GM21717 (cell line): ENCODE data around the gene SLC39A9.

Experiments
- ATAC-seq: cut with Tn5 transposase; IDR thresholded peaks from one replicate; pipeline ENCODE4 v1.9.1; 2021; ENCODE audit warnings: mild to moderate bottlenecking, moderate library complexity; ENCODE audit not compliant: unreplicated experiment

SLC39A9 gene, protein sequence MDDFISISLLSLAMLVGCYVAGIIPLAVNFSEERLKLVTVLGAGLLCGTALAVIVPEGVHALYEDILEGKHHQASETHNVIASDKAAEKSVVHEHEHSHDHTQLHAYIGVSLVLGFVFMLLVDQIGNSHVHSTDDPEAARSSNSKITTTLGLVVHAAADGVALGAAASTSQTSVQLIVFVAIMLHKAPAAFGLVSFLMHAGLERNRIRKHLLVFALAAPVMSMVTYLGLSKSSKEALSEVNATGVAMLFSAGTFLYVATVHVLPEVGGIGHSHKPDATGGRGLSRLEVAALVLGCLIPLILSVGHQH

DNA sequence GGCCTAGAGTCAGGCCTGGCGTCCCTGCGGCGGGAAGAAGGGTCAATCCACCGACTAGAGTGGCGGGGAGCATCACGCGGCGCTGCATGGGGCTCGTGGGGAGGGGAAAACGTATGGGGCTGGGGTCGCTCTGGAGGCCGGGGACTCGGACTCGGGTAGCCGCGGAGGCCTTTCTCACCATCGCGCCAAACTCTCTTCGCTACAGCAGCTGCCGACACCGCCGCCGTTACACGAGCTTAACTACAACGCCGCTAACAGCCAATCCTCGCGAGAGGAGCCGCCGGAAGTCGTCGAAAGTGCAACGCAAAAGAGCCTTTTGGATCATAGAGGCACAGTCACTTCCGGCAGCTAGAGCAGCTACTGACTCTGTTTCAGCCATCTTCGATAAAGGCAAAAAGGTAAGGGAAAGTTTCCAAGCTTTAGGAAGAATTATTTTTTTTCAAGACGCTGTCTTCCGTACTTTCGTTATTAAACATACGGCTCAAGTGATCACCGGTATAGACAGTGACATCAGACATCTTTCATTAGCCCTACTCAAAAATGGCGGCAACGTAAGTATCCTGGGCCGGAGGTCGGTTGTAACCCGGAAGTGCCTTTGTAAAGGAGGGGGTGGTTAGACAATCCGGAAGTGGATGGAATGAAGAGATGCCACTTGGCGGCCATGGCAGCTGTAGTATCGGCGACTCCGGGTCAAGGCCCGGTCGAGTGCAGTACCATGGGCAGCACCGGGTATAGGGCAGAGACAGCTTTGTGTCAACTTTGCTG, at the start of gene SLC39A9, which contains the start of gene ERH:
Gene SLC39A9 (plus strand): TSS at position 640 of the 765 bp plus-strand sequence. CDS start 678 bp downstream, outside the sequence.
Gene ERH (minus strand): TSS at position 247 of the 765 bp plus-strand sequence. CDS start 66 bp downstream, at position 181.
- ATAC-seq: peak; percentile 83

DNA sequence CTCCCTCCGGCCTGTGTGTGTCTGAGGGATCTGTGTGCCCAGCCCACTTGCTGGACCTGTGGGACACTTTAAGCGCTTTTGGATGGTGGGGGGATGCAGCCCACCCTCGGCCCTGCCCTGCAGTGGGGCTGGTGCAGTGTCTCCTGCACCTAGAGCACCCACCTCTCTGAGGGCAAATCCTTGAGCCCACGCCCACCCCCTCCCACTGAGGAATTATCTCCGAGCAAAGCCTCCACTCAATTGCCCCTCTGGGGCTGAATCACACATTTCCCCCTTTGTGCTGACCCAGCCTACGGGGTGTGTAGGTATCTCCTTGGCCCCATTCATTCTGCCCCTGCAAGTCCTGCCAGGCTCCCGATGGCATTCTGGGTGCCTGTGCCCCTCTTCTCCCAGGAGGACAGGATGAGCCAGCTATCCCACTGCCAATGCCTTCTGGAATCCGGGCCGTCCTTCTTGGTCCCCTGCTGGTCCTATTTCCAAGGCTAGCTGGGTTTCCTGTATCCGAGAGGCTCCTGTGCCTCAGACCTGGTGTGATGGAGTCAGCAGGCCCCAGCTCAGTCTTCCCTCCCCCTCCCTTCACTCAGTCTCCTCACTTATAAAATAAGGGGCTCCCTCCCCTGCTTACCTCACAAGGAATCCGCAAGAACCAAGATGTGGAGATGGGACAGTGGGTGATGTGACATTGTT, 49.3 kb upstream of the SLC39A9 start:
- ATAC-seq: no peak

DNA sequence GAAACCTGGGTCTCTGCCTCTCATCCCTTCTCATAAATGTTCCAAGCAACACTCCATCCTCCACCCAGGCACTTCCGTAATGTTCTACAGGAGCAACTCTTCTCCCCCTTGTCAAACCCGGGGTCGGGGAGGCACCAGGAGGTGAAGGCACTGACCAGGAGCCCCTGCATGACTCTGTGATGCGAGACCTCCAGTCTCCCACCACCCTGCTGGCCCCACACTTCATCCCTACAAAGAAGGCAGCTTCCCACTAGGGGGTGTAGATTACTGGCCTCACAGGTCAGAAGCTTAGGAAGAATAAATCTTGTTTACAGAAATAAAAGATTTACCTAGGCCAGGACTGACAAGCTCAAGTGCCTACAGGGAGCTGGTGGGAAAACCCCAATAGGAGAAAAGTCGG, 47.6 kb upstream of the SLC39A9 start:
- no peak for ATAC-seq

DNA sequence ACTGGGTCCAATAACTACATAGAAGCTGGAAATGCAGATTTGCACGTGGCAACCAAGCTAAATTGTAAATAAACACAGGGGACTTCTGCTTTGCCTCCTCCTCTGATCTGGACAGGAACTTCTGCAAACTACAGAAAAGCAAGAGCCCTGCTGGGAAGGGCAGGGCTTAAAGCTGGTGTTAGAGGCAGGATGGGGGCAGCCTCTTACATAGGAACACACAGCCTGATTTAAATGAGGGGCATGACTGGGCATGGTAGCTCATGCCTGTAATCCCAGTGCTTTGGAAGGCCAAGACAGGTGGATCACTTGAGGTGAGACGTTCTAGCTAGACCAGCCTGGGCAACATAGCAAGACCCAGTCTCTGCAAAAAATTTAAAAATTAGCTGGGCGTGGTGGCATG, 47.1 kb upstream of the SLC39A9 start:
- no peak for ATAC-seq

- ATAC-seq: no peak
Measured at GRCh38 chr14:69351911-69352310, 46.6 kb upstream of the SLC39A9 start.

DNA sequence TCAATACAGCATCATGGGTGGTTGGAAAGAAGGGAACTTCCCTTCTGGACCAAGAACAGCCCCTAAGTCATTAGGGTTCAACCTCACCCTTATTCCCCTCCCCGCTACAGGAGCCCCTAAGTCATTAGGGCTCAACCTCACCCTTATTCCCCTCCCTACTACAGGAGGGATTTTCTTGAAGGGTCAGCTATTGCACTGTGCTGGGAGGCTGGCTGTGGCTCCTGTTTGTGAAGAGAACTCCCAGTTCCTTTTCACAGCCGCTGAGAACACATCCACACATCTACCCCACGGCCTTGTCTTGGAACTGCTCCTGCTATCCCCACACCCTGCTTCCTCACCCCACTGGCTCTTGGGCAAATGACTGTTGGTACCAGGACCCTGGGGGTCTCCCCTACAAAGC, 45.3 kb upstream of the SLC39A9 start:
- no peak for ATAC-seq

GRCh38 chr14:69354383-69355153, 43.9 kb upstream of the SLC39A9 start:
- ATAC-seq: peak; percentile 82

DNA sequence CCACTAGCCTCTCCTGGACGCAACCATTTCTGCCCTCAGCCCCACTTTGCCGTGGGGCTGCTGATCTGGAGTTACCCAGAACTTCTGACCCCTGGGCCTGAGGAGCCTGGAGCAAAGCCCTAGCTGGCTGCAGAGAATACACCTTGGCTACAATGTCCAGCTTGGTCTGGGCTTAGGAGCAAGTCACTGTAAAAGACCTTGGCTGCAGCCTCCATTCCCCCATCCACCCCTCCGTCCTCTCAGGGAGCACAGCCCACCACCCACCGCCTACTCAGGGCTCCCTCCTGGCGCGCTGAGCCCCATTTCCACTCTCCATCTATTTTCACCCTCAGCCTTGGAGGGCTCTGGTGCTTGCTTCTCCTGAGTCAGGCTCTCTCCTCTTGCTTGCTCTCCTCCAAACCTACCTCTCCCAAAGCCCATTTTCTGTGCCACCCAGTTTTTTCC, 43.3 kb upstream of the SLC39A9 start:
- no peak for ATAC-seq

GRCh38 chr14:69355607-69356281, 42.7 kb upstream of the SLC39A9 start:
- ATAC-seq: no peak

GRCh38 chr14:69356903-69357543, 41.5 kb upstream of the SLC39A9 start:
- ATAC-seq: no peak

GRCh38 chr14:69357544-69358200, 40.8 kb upstream of the SLC39A9 start:
- ATAC-seq: no peak

DNA sequence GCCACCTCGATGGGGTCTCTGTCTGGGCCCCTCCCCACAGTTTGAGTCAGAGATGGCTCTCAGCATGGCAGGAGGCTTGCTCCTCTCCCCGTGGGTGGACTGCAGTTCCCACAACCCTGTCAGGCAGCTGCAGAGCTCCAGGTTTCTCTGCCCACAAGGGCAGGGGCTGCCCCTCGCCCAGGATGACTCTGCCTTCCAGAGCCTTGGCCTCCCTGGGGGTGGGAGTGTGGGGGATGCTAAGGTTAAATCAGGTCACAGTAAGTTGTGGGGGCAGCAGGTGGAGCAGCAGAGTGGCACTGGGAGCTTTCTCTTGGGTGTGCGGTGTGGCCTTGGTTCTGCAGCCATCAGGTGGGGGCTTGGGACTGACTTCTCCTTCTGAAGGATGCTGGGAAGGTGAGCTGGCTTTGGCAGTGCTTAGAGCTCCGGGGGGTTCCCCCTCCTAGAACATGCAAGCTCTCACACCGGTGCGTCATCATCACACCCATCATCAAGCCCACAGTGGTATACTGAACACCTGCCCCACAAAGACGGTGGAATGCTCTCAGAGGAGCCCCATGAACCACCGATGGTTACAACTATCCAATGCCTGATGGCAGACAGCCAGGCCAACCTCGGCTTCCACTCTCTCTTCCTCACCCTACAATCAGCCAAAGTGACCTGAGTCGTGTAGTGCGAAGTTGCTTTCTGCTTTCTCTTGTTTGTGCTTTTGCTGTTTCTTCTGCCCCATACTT, 40.1 kb upstream of the SLC39A9 start:
- ATAC-seq: no peak

DNA sequence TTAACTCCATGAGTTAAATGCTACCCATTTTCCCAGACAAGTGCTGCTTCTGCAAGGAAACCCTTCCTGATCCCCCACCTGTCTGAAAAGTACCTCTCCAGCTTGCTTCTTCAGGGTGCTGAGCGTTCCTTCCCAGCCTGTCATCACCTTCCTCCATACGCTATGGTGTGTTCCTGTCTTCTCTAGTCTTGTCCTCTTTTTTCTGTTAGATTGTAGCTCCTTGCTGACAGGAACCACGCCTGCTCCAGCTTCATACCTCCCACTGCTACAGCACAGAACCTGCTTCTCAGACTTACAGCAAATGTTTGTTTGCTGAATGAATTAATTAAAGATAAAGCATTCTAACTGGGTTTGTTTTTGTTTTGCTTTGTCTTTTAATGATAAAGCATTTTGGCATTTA, 39.5 kb upstream of the SLC39A9 start:
- no peak for ATAC-seq

DNA sequence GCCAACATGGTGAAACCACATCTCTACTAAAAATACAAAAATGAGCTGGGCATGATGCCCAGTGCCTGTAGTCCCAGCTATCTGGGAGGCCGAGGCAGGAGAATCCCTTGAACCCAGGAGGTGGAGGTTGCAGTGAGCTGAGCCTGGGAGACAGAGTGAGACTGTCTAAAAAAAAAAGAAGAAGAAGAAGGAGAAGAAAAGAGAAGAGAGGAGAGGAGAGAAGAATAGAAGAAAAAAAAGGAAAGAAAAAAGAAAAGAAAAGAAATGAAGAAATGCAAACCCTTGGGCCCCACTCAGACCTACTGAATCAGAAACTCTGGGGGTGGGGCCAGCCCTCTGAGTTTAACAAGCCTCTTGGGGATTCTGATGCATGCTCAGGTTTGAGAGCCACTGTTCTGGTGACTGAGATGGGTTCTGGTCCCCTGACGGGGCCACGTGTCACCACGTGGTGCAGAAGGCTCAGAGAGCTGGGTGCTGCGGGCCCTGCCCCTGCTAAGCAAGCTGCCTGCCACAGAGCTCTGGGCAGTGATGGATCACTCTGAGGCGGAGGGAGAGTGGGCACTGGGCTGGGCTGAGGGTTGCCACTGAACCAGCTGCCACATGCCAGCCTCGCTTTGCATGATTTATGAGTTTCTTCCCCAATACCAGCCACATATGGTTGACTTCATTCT, 37.9 kb upstream of the SLC39A9 start:
- ATAC-seq: no peak

- no peak for ATAC-seq
Measured at GRCh38 chr14:69363055-69363454, 35.4 kb upstream of the SLC39A9 start.

DNA sequence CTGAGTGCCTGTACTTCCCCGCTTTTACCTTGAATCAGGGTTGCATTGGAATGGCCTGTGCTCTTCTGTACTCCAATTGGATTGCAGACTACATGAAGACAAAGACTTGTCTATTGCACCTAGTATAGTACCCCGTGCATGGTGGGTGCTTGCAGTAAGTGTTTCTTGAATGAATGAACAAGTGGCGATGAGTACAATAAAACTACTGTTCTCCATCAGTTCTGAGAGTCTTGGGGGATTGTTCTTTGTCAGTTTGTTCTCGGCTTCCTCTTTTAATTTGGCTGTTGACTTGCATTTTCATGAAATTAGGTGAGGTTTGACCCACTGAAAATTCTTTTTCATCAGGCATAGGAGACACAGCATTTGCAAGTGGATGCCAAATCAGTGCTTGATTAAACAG, 34.5 kb upstream of the SLC39A9 start:
- no peak for ATAC-seq

GRCh38 chr14:69364378-69364777, 34.1 kb upstream of the SLC39A9 start:
- no peak for ATAC-seq

- no peak for ATAC-seq
Measured at GRCh38 chr14:69366069-69366468, 32.4 kb upstream of the SLC39A9 start.
